GM23248 (cell line): ENCODE measurements around the gene VAMP2.

ENCODE experiments used
- EZH2 ChIP-seq: fragments of 200-600 bp; sonication (generic); IDR thresholded peaks from 2 replicates; pipeline ENCODE4 v1.6.1; 2018; ENCODE audit warnings: antibody characterized with exemption, mild to moderate bottlenecking; ENCODE audit not compliant: insufficient read depth, poor library complexity, severe bottlenecking
- EZH2phosphoT487 ChIP-seq: fragments of 200-600 bp; sonication (generic); IDR thresholded peaks from 2 replicates; pipeline ENCODE4 v1.6.1; 2018; ENCODE audit warnings: antibody characterized with exemption, moderate library complexity, mild to moderate bottlenecking, low read depth; ENCODE audit not compliant: insufficient read depth

DNA sequence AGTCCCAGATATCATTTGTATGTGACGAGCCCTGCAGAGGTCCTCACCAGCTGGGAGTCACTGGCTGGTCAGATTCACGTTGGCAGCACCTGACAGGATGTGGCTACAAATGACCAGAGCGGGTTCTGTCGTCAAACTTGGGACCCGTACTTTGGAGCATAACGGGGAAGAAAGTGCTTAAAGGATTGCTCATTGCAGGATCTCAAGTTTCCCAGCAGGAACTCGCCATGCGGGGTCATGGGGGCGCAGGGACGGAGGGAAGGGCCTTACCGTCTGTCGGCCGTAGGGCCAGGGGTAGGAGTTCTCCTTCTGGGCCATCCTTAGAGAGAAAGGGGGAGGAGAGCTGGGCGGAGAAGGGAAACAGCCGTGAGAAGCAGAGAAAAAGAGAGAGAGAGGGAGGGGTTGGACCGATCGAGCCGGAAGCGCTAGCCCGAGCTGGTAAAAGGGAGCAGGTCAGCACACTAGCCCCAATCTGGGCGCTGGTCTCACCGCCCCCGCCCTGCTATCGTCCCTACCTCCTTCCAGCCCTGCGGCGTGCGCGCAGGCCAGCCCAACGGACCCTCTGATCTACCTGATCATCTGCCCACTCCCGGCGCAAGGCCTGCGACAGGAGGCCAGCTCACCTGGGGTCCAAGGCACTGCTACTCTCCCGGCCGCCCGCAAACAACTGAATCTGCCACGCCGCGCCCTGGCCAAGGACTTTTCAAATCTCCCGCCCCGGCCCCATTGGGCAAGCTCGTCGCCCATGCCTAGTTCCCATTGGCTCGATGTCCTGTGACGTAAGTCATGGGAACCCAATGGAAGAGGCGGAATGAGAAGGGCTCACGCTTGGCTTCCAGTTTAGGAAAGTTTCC lies 47.4 kb upstream of the VAMP2 start, which contains the start of gene AURKB:
- TF ChIP-seq EZH2 (no peak), EZH2phosphoT487 (no peak)
